Keratinocyte (primary cell): ENCODE results near the gene TCFL5.

Experiments
- EZH2 ChIP-seq: IDR thresholded peaks from one replicate; pipeline ENCODE4 v1.6.1; 2012; ENCODE audit warnings: inconsistent platforms, mild to moderate bottlenecking, low read length, moderate library complexity
- TF ChIP-seq, protein P1 (sequence below), 3 experiments: IDR thresholded peaks in 1 of 3; conservative IDR thresholded peaks in 1 of 3; optimal IDR thresholded peaks in 1 of 3; 2 replicates in 2 of 3; 3 replicates in 1 of 3; pipeline versions ENCODE3 to v1.5.1; 2011; ENCODE audit warnings: low read length in 3 of 3, mild to moderate bottlenecking in 3 of 3, moderate library complexity in 2 of 3, control low read depth in 1 of 3, inconsistent platforms in 1 of 3; ENCODE audit not compliant: insufficient read depth in 2 of 3; ENCODE audit errors: extremely low read depth in 1 of 3

- TF ChIP-seq, protein P1, sequence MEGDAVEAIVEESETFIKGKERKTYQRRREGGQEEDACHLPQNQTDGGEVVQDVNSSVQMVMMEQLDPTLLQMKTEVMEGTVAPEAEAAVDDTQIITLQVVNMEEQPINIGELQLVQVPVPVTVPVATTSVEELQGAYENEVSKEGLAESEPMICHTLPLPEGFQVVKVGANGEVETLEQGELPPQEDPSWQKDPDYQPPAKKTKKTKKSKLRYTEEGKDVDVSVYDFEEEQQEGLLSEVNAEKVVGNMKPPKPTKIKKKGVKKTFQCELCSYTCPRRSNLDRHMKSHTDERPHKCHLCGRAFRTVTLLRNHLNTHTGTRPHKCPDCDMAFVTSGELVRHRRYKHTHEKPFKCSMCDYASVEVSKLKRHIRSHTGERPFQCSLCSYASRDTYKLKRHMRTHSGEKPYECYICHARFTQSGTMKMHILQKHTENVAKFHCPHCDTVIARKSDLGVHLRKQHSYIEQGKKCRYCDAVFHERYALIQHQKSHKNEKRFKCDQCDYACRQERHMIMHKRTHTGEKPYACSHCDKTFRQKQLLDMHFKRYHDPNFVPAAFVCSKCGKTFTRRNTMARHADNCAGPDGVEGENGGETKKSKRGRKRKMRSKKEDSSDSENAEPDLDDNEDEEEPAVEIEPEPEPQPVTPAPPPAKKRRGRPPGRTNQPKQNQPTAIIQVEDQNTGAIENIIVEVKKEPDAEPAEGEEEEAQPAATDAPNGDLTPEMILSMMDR (optimal IDR thresholded peaks at IDR 0.05 in 1 of 3, IDR thresholded peaks at IDR 0.05 in 1 of 3, conservative IDR thresholded peaks at IDR 0.05 in 1 of 3; ENCODE audit: extremely low read depth in 1 of 3, insufficient read depth in 2 of 3, low read length in 3 of 3), result no peak
- TF ChIP-seq EZH2, result no peak
Measured at GRCh38 chr20:62823688-62824475, 37.7 kb downstream of the TCFL5 start.
